GM20000 (cell line): ENCODE measurements around the gene CTSA.

Experiments
- DNase-seq: peaks from one replicate; pipeline ENCODE4 v3.0.0; 2012; ENCODE audit warnings: low spot score
- TF ChIP-seq, protein P1 (sequence below): IDR thresholded peaks from 2 replicates; pipeline ENCODE4 v1.5.1; 2012; ENCODE audit warnings: mild to moderate bottlenecking, control low read depth; ENCODE audit errors: extremely low read depth, missing control alignments

Gene CTSA

DNA sequence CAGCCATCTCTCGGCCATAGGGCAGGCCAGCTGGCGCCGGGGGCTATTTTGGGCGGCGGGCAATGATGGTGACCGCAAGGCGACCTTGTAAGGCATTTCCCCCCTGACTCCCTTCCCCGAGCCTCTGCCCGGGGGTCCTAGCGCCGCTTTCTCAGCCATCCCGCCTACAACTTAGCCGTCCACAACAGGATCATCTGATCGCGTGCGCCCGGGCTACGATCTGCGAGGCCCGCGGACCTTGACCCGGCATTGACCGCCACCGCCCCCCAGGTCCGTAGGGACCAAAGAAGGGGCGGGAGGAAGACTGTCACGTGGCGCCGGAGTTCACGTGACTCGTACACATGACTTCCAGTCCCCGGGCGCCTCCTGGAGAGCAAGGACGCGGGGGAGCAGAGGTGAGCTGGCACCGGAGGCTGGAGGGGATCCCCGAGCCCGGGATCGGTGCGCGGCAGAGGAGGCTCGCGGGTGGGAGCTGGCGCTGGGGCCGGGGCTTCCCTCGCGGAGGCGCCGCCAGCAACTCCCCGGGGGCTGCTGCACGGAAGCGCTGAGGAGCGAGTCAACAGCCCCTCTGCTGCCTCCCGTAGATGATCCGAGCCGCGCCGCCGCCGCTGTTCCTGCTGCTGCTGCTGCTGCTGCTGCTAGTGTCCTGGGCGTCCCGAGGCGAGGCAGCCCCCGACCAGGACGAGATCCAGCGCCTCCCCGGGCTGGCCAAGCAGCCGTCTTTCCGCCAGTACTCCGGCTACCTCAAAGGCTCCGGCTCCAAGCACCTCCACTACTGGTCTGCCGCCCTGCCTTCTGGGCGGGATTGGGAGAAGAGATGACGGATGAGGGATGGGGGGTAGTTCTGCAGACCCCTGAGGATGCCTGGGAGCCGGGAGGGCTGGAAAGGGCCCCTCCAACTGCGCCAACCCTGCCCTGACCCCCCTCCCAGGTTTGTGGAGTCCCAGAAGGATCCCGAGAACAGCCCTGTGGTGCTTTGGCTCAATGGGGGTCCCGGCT is at the start of gene CTSA, which contains the start of gene NEURL2:
Gene CTSA (plus strand): TSS at position 351 of the 999 bp plus-strand sequence. CDS start 234 bp downstream, at position 585.
Gene NEURL2 (minus strand): TSS at position 224 of the 999 bp plus-strand sequence. CDS start 217 bp downstream, at position 7.
- peak; percentile 98 for DNase-seq
- TF ChIP-seq, protein P1, sequence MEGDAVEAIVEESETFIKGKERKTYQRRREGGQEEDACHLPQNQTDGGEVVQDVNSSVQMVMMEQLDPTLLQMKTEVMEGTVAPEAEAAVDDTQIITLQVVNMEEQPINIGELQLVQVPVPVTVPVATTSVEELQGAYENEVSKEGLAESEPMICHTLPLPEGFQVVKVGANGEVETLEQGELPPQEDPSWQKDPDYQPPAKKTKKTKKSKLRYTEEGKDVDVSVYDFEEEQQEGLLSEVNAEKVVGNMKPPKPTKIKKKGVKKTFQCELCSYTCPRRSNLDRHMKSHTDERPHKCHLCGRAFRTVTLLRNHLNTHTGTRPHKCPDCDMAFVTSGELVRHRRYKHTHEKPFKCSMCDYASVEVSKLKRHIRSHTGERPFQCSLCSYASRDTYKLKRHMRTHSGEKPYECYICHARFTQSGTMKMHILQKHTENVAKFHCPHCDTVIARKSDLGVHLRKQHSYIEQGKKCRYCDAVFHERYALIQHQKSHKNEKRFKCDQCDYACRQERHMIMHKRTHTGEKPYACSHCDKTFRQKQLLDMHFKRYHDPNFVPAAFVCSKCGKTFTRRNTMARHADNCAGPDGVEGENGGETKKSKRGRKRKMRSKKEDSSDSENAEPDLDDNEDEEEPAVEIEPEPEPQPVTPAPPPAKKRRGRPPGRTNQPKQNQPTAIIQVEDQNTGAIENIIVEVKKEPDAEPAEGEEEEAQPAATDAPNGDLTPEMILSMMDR, result no peak

DNA sequence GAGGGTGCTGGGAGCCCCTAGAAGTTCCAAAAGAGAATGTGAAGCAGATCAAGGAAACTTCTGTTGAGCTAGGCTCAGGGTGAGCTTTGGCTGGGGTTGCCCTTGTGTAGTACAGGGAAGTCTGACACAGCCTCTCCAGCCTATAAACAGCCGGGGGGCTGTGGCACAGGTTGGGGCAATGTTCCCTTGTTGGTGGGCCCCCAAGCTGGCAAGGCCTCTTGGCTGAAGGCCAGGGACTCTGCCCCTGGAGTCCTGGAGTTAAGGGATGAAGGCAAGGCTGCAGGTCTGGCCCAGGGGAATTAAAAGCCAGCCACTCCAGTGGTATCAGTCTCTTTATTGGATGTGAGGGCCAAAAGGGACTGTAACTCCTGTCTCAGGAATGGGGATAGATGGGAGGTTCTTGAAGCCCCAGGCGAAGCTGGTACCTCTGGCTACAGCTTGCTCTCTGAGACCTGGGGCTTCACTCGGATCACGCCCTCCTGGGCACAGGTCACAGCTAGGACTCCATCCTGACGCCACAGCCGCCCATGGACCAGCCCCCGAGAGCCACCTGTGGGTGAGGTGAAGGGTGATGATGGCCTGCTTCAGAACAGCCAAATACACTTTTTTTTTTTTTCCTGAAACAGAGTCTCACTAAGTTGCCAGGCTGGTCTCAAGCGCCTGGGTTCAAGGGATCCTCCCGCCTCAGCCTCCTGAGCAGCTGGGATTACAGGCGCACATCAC is 49.6 kb upstream of the CTSA start:
- DNase-seq, result no peak
- TF ChIP-seq, protein P1, result no peak

GRCh38 chr20:45842169-45842812 is 48.8 kb upstream of the CTSA start:
- peak; percentile 79 for DNase-seq
- TF ChIP-seq, protein P1, result no peak

GRCh38 chr20:45843506-45843905 is 47.6 kb upstream of the CTSA start:
- TF ChIP-seq, protein P1, result no peak
- no peak for DNase-seq

DNA sequence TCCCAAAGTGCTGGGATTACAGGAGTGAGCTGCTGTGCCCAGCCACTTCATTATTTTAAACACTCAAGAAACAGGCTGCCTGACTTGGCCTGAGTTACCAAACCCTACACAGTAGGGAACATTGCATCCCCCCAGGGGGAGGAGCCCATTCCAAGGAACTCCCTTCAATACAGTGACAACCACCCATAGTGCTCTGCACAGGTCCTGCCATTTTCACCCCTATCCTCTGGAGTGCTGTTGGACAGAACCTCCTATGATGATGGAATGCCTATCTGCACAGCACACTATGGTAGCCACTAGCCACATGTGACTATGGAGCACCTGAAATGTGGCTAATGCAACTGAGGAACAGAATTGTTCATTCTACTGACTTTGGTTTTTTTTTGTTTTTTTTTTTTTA is 45.7 kb upstream of the CTSA start:
- DNase-seq, result no peak
- TF ChIP-seq, protein P1, result no peak

DNA sequence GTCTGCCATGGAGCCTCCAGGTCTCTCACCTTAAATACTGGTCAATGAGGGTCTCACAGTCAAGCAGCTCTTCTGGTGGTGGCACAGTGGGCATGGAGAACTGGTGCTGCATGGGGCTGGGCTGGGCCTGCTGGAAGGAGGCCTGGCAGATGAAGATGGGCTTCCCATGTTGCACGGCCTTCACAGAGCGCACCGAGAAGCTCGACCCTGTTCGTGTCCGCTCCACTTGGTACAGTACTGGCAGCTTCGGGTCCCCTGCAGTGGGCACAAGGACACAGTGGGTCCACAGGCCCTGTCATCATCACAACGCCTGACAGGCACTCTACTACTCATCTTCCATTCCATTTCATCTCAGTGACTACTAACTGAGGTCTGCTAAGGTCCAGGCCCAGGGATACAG is 42.7 kb upstream of the CTSA start:
- DNase-seq, result no peak
- TF ChIP-seq, protein P1, result no peak
